Stomach (tissue), 19 donors: ENCODE measurements around the gene CYP27C1. TPM values are rescaled to one million over a fixed set of nuclear protein-coding genes. Genes with fewer than 3 reads are reported as not detected.

Experiments
- DNase-seq, 2 donors: peaks; one replicate each; pipeline versions ENCODE4 v3.0.0 to v3.0.0-alpha.2; 2013 to 2019
- H3K27ac ChIP-seq, 5 donors: fragments of 200-600 bp in 4 of 5; sonication (generic) in 4 of 5; one replicate each; pipeline ENCODE4 v1.5.1; 2013 to 2019; ENCODE audit warnings: mild to moderate bottlenecking in 1 of 5, moderate library complexity in 1 of 5
- H3K27me3 ChIP-seq, 3 donors: fragments of 200-600 bp; sonication (generic); one replicate each; pipeline ENCODE4 v1.5.1; 2017 to 2019; ENCODE audit warnings: mixed run types in 1 of 3
- H3K36me3 ChIP-seq, 4 donors: fragments of 200-600 bp; sonication (generic); 1 replicate in 3 of 4; 2 replicates in 1 of 4; pipeline ENCODE4 v1.5.1; 2016 to 2019
- H3K4me1 ChIP-seq, 4 donors: fragments of 200-600 bp; sonication (generic); one replicate each; pipeline ENCODE4 v1.5.1; 2016 to 2019
- H3K4me3 ChIP-seq, 4 donors: fragments of 200-600 bp; sonication (generic) in 3 of 4; one replicate each; pipeline ENCODE4 v1.5.1; 2016 to 2019; ENCODE audit warnings: mild to moderate bottlenecking in 1 of 4
- H3K9me3 ChIP-seq, 4 donors: fragments of 200-600 bp; sonication (generic); one replicate each; pipeline ENCODE4 v1.5.1; 2016 to 2019
- EP300 ChIP-seq: sonication (generic); formaldehyde crosslinking; IDR thresholded peaks from one replicate; pipeline ENCODE4 v1.6.1; 2017; ENCODE audit warnings: antibody characterized with exemption
- POLR2A ChIP-seq, 4 donors: fragments of 450-650 bp; IDR thresholded peaks; one replicate each; pipeline ENCODE4 v1.6.1; 2016; ENCODE audit warnings: antibody characterized with exemption in 4 of 4, control low read depth in 2 of 4, mild to moderate bottlenecking in 1 of 4, moderate library complexity in 1 of 4
- POLR2AphosphoS5 ChIP-seq, 3 donors: sonication (generic); formaldehyde crosslinking; IDR thresholded peaks; one replicate each; pipeline ENCODE4 v1.6.1; 2016; ENCODE audit warnings: antibody characterized with exemption in 3 of 3
- WGBS, 5 donors: extraction: QIAGEN DNeasy Blood & Tissue Kit in 3 of 5; methylation state at CpG; one replicate each; pipeline versions ENCODE4 v1.1.5 to v1.1.7; 2013 to 2018; 5-methylcytosine and 5-hydroxymethylcytosine counted together
- intact Hi-C: fragments of 100-400 bp; cut with DNase I; formaldehyde crosslinking; loops from one replicate; pipeline ENCODE4 v1.15.1; 2023; ENCODE audit warnings: low total_unique reads
- long read RNA-seq, 10 donors: transcript quantifications; one replicate each; lab custom pipeline, GENCODE V29; 2026
- polyA plus RNA-seq, 3 donors: library from polyadenylated mRNA; stranded (reverse); fragments of 200-250 nt; gene quantifications; one replicate each; pipeline ENCODE4 v1.2.3, GENCODE V29; 2013
- total RNA-seq, 5 donors: library from RNA; depleted of rRNA; stranded (reverse); fragments of >200 nt; gene quantifications; one replicate each; pipeline versions ENCODE4 v1.1.0 to v1.2.3, GENCODE V29; 2014 to 2016
- TF ChIP-seq, protein P1 (sequence below), 7 experiments: fragments of 450-650 bp in 4 of 7; fragments of 200-600 bp in 3 of 7; sonication (generic) in 3 of 7; IDR thresholded peaks; one replicate each; pipeline ENCODE4 v1.5.1; 2016 to 2019; ENCODE audit warnings: antibody characterized with exemption in 7 of 7, control low read depth in 2 of 7, mild to moderate bottlenecking in 1 of 7
- donor health status: healthy with polysubstance abuse.
- donor health status: Bipolar disorder and iron deficiency.
- donor health status: healthy.

Gene CYP27C1, protein sequence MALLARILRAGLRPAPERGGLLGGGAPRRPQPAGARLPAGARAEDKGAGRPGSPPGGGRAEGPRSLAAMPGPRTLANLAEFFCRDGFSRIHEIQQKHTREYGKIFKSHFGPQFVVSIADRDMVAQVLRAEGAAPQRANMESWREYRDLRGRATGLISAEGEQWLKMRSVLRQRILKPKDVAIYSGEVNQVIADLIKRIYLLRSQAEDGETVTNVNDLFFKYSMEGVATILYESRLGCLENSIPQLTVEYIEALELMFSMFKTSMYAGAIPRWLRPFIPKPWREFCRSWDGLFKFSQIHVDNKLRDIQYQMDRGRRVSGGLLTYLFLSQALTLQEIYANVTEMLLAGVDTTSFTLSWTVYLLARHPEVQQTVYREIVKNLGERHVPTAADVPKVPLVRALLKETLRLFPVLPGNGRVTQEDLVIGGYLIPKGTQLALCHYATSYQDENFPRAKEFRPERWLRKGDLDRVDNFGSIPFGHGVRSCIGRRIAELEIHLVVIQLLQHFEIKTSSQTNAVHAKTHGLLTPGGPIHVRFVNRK
- total RNA-seq (1 to 10 TPM in 1 of 5 donors, not detected in 4; 3.5 TPM), polyA plus RNA-seq (under 1 TPM; 0.25 to 0.50 (median 0.31) TPM)
- long read RNA-seq, donor 1, result 0 reads
- long read RNA-seq, donor 2, result 0 reads
- long read RNA-seq, donor 3, result 0 reads
- long read RNA-seq, donor 4, result 0 reads
- long read RNA-seq, donor 5, result 0 reads
- long read RNA-seq, donor 6, result 0 reads
- long read RNA-seq, donor 7, result 0 reads
- long read RNA-seq, donor 8, result 0 reads
- long read RNA-seq, donor 9, result 0 reads
- long read RNA-seq, donor 10, result 0 reads

GRCh38 chr2:127220102-127220767 is at the start of gene CYP27C1:
TSS of gene CYP27C1 (minus strand) at chr2:127220299. CDS start at chr2:127220270, 29 bp downstream.
- DNase-seq, result peak in 1 of 2 donors; percentile 70
- TF ChIP-seq POLR2AphosphoS5 (IDR thresholded peaks at IDR 0.05), result no peak
- H3K9me3 ChIP-seq, result peaks cover 0 to 6% (median 0%) of the 10 kb centered on the region in 4 donors
- H3K27me3 ChIP-seq, result peaks cover 11 to 73% (median 36%) of the 10 kb centered on the region in 3 donors
- peak within 1 kb of the TSS in 2 of 5 donors; percentile 19 to 58 for H3K27ac ChIP-seq
- intact Hi-C loops, result no loop called here
- H3K36me3 ChIP-seq, result no peaks in the 10 kb centered on the region
- 1 to 6% (median 2%) methylated on average over 18 to 43 of the region's 43 CpGs for WGBS, 5 donors
- H3K4me3 ChIP-seq, result peak within 1 kb of the TSS; percentile 50 to 68 (median 51)
- H3K4me1 ChIP-seq, result peaks cover 14 to 25% (median 24%) of the 10 kb centered on the region in 4 donors

DNA sequence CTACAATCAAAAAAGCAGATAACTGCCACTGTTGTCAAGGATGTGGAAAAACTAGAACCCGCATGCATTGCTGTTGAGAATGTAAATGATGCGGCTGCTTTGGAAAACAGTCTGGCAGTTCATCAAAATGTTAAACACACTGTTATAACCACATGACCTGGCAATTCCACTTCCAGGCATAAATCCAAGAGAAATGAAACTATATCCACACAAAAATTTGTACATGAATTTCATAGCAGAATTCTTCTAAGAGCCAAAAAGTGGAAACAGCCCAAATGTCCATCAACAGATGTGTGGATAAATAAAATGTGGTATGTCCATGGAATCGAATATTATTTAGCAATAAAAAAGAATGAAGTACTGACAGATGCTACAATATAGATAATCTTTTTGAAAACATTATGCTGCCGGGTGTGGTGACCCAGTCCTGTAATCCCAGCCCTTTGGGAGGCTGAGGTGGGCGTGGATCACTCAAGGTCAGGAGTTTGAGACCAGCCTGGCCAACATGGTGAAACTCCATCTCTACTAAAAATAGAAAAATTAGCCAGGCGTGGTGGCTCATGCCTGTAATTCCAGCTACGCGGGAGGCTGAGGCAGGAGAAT is 41.8 kb upstream of the CYP27C1 start:
- H3K4me3 ChIP-seq, result no peak overlapping the region
- H3K9me3 ChIP-seq, result no peaks in the 10 kb centered on the region
- H3K4me1 ChIP-seq, result no peaks in the 10 kb centered on the region
- intact Hi-C loops, result no loop called here
- TF ChIP-seq, protein P1, sequence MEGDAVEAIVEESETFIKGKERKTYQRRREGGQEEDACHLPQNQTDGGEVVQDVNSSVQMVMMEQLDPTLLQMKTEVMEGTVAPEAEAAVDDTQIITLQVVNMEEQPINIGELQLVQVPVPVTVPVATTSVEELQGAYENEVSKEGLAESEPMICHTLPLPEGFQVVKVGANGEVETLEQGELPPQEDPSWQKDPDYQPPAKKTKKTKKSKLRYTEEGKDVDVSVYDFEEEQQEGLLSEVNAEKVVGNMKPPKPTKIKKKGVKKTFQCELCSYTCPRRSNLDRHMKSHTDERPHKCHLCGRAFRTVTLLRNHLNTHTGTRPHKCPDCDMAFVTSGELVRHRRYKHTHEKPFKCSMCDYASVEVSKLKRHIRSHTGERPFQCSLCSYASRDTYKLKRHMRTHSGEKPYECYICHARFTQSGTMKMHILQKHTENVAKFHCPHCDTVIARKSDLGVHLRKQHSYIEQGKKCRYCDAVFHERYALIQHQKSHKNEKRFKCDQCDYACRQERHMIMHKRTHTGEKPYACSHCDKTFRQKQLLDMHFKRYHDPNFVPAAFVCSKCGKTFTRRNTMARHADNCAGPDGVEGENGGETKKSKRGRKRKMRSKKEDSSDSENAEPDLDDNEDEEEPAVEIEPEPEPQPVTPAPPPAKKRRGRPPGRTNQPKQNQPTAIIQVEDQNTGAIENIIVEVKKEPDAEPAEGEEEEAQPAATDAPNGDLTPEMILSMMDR (IDR thresholded peaks at IDR 0.05), result no peak
- no peak for TF ChIP-seq POLR2A (IDR thresholded peaks at IDR 0.05)
- no peak for TF ChIP-seq EP300
- no peak for TF ChIP-seq POLR2AphosphoS5 (IDR thresholded peaks at IDR 0.05)
- no peak overlapping the region for H3K27ac ChIP-seq
- no peaks in the 10 kb centered on the region for H3K27me3 ChIP-seq
- DNase-seq, result peak in 1 of 2 donors; percentile 58
- 87 to 92% (median 91%) methylated on average over 8 of the region's 8 CpGs for WGBS, 5 donors
- peaks cover 32 to 65% (median 61%) of the 10 kb centered on the region in 4 donors for H3K36me3 ChIP-seq

DNA sequence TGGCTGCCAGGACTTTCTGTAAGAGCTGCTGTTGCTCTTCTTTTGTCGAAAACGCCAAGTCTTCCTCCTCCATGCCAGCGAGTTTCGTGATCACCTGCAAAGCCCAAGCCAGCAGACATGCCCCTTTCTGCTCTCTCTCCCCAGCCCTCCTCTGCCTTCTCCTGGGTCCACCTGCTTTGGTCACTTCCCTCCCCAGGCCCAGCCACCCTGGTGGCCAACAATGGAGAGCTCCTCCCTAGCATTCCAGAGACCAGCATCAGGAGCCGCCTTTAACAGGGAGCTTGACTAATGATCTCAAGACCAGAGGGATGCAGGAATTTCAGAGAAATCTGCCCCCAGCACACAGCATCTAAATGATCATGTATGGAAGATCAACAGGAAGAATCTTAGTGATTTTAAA is 39.3 kb upstream of the CYP27C1 start:
- Histone ChIP-seq H3K36me3 (peaks cover 36 to 74% (median 72%) of the 10 kb centered on the region in 4 donors), H3K4me1 (no peaks in the 10 kb centered on the region), H3K9me3 (no peaks in the 10 kb centered on the region), H3K4me3 (no peak overlapping the region), H3K27me3 (no peaks in the 10 kb centered on the region), H3K27ac (no peak overlapping the region)
- intact Hi-C loops, result no loop called here
- 92 to 97% (median 95%) methylated on average over 5 of the region's 5 CpGs for WGBS, 5 donors
- TF ChIP-seq POLR2AphosphoS5 (IDR thresholded peaks at IDR 0.05) (no peak), EP300 (no peak), POLR2A (IDR thresholded peaks at IDR 0.05) (no peak)
- TF ChIP-seq, protein P1 (IDR thresholded peaks at IDR 0.05), result no peak
- no peak for DNase-seq

DNA sequence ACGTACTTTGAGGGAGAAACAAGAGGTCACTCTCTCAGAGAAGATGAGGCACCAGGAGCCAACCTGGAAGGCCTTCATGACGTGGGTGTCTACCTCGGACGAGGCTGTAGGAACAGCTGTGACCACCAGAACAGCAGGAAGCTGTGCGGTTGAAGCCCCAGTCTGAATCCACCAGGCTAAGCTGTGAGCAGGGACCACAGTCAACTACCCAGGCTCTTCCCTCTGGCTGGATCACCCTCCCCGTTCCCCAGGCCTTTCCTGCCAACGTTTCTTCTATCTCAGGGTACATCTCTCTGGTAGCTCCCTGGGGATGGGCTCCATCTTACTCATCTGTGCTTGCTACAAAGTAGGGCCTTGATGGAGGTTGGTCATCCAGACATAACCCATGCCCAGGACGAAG is 36.8 kb upstream of the CYP27C1 start:
- Histone ChIP-seq H3K36me3 (peaks cover 36 to 65% (median 63%) of the 10 kb centered on the region in 4 donors), H3K4me1 (no peaks in the 10 kb centered on the region), H3K27me3 (no peaks in the 10 kb centered on the region), H3K27ac (no peak overlapping the region), H3K9me3 (no peaks in the 10 kb centered on the region), H3K4me3 (no peak overlapping the region)
- WGBS, 5 donors, result 74 to 87% (median 81%) methylated on average over 8 of the region's 8 CpGs
- intact Hi-C loops, result no loop called here
- DNase-seq, result no peak
- TF ChIP-seq POLR2AphosphoS5 (IDR thresholded peaks at IDR 0.05) (no peak), EP300 (no peak), POLR2A (IDR thresholded peaks at IDR 0.05) (no peak)
- TF ChIP-seq, protein P1 (IDR thresholded peaks at IDR 0.05), result no peak
